OCI-LY7 (cell line): Measurements from ENCODE around the gene HECW1. TPM values are rescaled to one million over a fixed set of nuclear protein-coding genes. Genes with fewer than 3 reads are reported as not detected.

Experiments
- BruUV-seq: library from RNA; stranded (reverse); fragments of 400-500 nt; replicated peaks from 2 replicates; lab custom pipeline; 2021; lab: Mats Ljungman, UMichigan
- CTCF ChIA-PET: fragments of 300-600 bp; sonication (Branson Sonifier 250); formaldehyde crosslinking; loops from one replicate; lab custom pipeline; 2022; ENCODE audit warnings: antibody characterized with exemption; ENCODE audit not compliant: unreplicated experiment; lab: Charles Lee
- POLR2A ChIA-PET: fragments of 300-600 bp; sonication (Branson Sonifier 250); formaldehyde crosslinking; loops from one replicate; lab custom pipeline; 2022; ENCODE audit warnings: antibody characterized with exemption; lab: Charles Lee
- DNase-seq: peaks from one replicate; pipeline ENCODE4 v3.0.0-alpha.2; 2015; ENCODE audit warnings: low spot score
- H2AFZ ChIP-seq: fragments of 200-600 bp; sonication (generic), shearing (Covaris generic); 2 replicates; pipeline ENCODE4 v1.6.1; 2014; ENCODE audit warnings: mild to moderate bottlenecking, antibody characterized with exemption, low read length, moderate library complexity
- H3K27ac ChIP-seq: fragments of 200-600 bp; sonication (generic); 2 replicates; pipeline ENCODE4 v1.5.1; 2014; ENCODE audit warnings: mixed run types, low read depth, mild to moderate bottlenecking, moderate library complexity, low read length, inconsistent platforms; ENCODE audit not compliant: poor library complexity, severe bottlenecking
- H3K36me3 ChIP-seq: fragments of 200-600 bp; sonication (generic); 2 replicates; pipeline ENCODE4 v1.6.1; 2014; ENCODE audit warnings: mild to moderate bottlenecking, antibody characterized with exemption, low read length, moderate library complexity, mixed read lengths; ENCODE audit not compliant: insufficient read depth
- H3K4me1 ChIP-seq: fragments of 200-600 bp; sonication (generic); 2 replicates; pipeline ENCODE4 v1.5.1; 2014; ENCODE audit warnings: mild to moderate bottlenecking, low read length; ENCODE audit not compliant: insufficient read depth, poor library complexity, severe bottlenecking
- H3K4me2 ChIP-seq: fragments of 200-600 bp; sonication (generic); 2 replicates; pipeline ENCODE4 v1.6.1; 2014; ENCODE audit warnings: mild to moderate bottlenecking, low read length
- H3K4me3 ChIP-seq: fragments of 200-600 bp; sonication (generic); 2 replicates; pipeline ENCODE4 v1.5.1; 2014; ENCODE audit warnings: mild to moderate bottlenecking, low read depth, low read length; ENCODE audit not compliant: poor library complexity, severe bottlenecking
- H3K79me2 ChIP-seq: fragments of 200-600 bp; sonication (generic); 2 replicates; pipeline ENCODE4 v1.6.1; 2016; ENCODE audit warnings: low read depth, mild to moderate bottlenecking, low read length, moderate library complexity, mixed read lengths; ENCODE audit not compliant: insufficient read depth
- H3K9me2 ChIP-seq: fragments of 200-600 bp; sonication (generic); 2 replicates; pipeline ENCODE4 v1.6.1; 2016; ENCODE audit warnings: mild to moderate bottlenecking, low read length, mixed read lengths; ENCODE audit not compliant: insufficient read depth
- H3K9me3 ChIP-seq: fragments of 200-600 bp; sonication (generic); 2 replicates; pipeline ENCODE4 v1.6.1; 2014; ENCODE audit warnings: mild to moderate bottlenecking, mixed run types, low read length, mixed read lengths
- H4K20me1 ChIP-seq: fragments of 200-600 bp; sonication (generic); 2 replicates; pipeline ENCODE4 v1.6.1; 2014; ENCODE audit warnings: mild to moderate bottlenecking, antibody characterized with exemption, low read length, moderate library complexity, mixed read lengths; ENCODE audit not compliant: insufficient read depth
- EZH2phosphoT487 ChIP-seq: fragments of 200-600 bp; sonication (generic); IDR thresholded peaks from 2 replicates; pipeline ENCODE4 v1.6.1; 2018; ENCODE audit warnings: low read depth, borderline replicate concordance, mild to moderate bottlenecking, mixed run types, antibody characterized with exemption, low read length, moderate library complexity, mixed read lengths
- intact Hi-C: fragments of 100-400 bp; cut with micrococcal nuclease; formaldehyde crosslinking; loops from one replicate; pipeline ENCODE4 v1.10.0; 2022; ENCODE audit not compliant: unreplicated experiment
- total RNA-seq, 2 experiments: library from RNA; depleted of rRNA in 1 of 2; stranded (reverse); fragments of >200 nt in 1 of 2; shearing (Covaris generic) in 1 of 2; gene quantifications; 2 replicates each; pipeline ENCODE4 v1.2.3, GENCODE V29; 2014 to 2022
- TF ChIP-seq, protein P1 (sequence below): fragments of 200-600 bp; sonication (generic); conservative IDR thresholded peaks from 2 replicates; pipeline ENCODE4 v1.5.1; 2014; ENCODE audit warnings: mild to moderate bottlenecking, antibody characterized with exemption, low read length, moderate library complexity, mixed read lengths

The HECW1 gene
- total RNA-seq, 2 experiments from 2014 or later, result 2.0 TPM

DNA sequence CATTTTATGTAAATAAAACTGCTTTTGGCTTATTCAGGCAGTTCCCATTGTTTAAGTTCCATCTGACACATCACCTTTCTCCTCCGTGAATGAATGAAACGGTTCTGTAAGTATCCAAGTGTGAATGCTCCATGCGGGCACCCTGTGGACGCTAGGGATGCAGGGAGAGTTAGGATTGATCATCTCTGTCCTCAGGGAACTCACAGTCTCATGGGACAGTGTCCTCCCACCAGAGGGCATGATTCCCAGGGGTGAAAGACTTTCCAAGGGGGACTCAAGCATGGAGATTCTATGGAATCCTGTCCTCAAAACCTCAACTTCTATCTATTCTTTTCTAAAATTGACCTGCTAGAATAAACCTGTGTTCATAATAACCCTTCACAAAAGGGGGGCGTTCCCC is 98.8 kb downstream of the HECW1 start:
- intact Hi-C loops, result no loop called here
- no peaks in the 10 kb centered on the region for H3K9me2 ChIP-seq
- no peak overlapping the region for H3K4me3 ChIP-seq
- no peaks in the 10 kb centered on the region for H3K9me3 ChIP-seq
- CTCF ChIA-PET, result no interaction called here
- no peaks in the 10 kb centered on the region for H3K36me3 ChIP-seq
- TF ChIP-seq, protein P1, sequence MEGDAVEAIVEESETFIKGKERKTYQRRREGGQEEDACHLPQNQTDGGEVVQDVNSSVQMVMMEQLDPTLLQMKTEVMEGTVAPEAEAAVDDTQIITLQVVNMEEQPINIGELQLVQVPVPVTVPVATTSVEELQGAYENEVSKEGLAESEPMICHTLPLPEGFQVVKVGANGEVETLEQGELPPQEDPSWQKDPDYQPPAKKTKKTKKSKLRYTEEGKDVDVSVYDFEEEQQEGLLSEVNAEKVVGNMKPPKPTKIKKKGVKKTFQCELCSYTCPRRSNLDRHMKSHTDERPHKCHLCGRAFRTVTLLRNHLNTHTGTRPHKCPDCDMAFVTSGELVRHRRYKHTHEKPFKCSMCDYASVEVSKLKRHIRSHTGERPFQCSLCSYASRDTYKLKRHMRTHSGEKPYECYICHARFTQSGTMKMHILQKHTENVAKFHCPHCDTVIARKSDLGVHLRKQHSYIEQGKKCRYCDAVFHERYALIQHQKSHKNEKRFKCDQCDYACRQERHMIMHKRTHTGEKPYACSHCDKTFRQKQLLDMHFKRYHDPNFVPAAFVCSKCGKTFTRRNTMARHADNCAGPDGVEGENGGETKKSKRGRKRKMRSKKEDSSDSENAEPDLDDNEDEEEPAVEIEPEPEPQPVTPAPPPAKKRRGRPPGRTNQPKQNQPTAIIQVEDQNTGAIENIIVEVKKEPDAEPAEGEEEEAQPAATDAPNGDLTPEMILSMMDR, result no peak
- TF ChIP-seq EZH2phosphoT487, result no peak
- no peak overlapping the region for H2AFZ ChIP-seq
- H3K79me2 ChIP-seq, result no peaks in the 10 kb centered on the region
- POLR2A ChIA-PET, result interaction anchor here (0.6 kb wide), 1 partner anchor 21 kb away, joined by 3 read pairs; no protein-coding TSS in a partner anchor
- no peaks in the 10 kb centered on the region for H4K20me1 ChIP-seq
- no peak overlapping the region for H3K27ac ChIP-seq
- no peak overlapping the region for H3K4me2 ChIP-seq
- no peaks in the 10 kb centered on the region for H3K4me1 ChIP-seq
- no TSS peak for BruUV-seq
- no peak for DNase-seq

- Histone ChIP-seq H4K20me1 (no peaks in the 10 kb centered on the region), H3K4me2 (no peak overlapping the region), H3K9me2 (no peaks in the 10 kb centered on the region), H3K9me3 (no peaks in the 10 kb centered on the region), H2AFZ (no peak overlapping the region), H3K4me1 (no peaks in the 10 kb centered on the region), H3K79me2 (no peaks in the 10 kb centered on the region), H3K27ac (no peak overlapping the region), H3K4me3 (no peak overlapping the region), H3K36me3 (no peaks in the 10 kb centered on the region)
- ChIA-PET CTCF (no interaction called here), POLR2A (no interaction called here)
- no peak for DNase-seq
- TF ChIP-seq, protein P1, result no peak
- TF ChIP-seq EZH2phosphoT487, result no peak
- BruUV-seq, result no TSS peak
- intact Hi-C loops, result no loop called here
Observed at GRCh38 chr7:43211693-43212092, 99.2 kb downstream of the HECW1 start.

GRCh38 chr7:43212921-43213320 is 100.5 kb downstream of the HECW1 start:
- Histone ChIP-seq H3K4me3 (no peak overlapping the region), H2AFZ (no peak overlapping the region), H3K36me3 (no peaks in the 10 kb centered on the region), H3K27ac (no peak overlapping the region), H3K9me2 (no peaks in the 10 kb centered on the region), H3K4me1 (no peaks in the 10 kb centered on the region), H3K79me2 (no peaks in the 10 kb centered on the region), H3K9me3 (no peaks in the 10 kb centered on the region), H3K4me2 (no peak overlapping the region), H4K20me1 (no peaks in the 10 kb centered on the region)
- no peak for DNase-seq
- ChIA-PET POLR2A (no interaction called here), CTCF (no interaction called here)
- no TSS peak for BruUV-seq
- TF ChIP-seq EZH2phosphoT487, result no peak
- TF ChIP-seq, protein P1, result no peak
- intact Hi-C loops, result no loop called here
